LNCaP clone FGC (cell line): ENCODE measurements around the gene GPC6.

ENCODE experiments used
- DNase-seq: peaks from one replicate; pipeline ENCODE4 v3.0.0-alpha.2; 2011; ENCODE audit warnings: low read depth
- H3K4me3 ChIP-seq: 2 replicates; pipeline ENCODE4 v1.5.1; 2011; ENCODE audit warnings: mild to moderate bottlenecking, low read depth, low read length, control low read depth
- TF ChIP-seq, protein P1 (sequence below): IDR thresholded peaks from 2 replicates; pipeline ENCODE4 v1.5.1; 2012; ENCODE audit warnings: mild to moderate bottlenecking; ENCODE audit not compliant: control insufficient read depth, insufficient read depth; ENCODE audit errors: extremely low read depth

GPC6 gene

DNA sequence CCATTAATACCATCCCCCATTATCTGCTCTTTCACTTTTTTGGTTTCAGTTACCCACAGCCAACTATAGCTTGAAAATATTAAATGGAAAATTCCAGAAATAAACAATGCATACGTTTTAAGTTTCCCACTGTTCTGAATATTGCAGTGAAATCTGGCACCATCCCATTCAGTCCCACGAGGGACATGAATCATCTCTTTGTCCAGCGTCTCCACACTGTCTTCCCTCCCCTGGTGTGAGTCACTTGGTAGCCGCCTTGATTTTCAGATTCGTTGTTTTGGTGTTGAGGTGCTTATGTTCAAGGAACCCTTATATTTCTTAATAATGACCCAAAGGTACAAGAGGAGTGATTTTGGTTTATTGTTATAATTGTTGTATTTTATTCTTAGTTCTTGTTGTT is 1006.8 kb downstream of the GPC6 start:
- no peak overlapping the region for H3K4me3 ChIP-seq
- no peak for DNase-seq
- TF ChIP-seq, protein P1, sequence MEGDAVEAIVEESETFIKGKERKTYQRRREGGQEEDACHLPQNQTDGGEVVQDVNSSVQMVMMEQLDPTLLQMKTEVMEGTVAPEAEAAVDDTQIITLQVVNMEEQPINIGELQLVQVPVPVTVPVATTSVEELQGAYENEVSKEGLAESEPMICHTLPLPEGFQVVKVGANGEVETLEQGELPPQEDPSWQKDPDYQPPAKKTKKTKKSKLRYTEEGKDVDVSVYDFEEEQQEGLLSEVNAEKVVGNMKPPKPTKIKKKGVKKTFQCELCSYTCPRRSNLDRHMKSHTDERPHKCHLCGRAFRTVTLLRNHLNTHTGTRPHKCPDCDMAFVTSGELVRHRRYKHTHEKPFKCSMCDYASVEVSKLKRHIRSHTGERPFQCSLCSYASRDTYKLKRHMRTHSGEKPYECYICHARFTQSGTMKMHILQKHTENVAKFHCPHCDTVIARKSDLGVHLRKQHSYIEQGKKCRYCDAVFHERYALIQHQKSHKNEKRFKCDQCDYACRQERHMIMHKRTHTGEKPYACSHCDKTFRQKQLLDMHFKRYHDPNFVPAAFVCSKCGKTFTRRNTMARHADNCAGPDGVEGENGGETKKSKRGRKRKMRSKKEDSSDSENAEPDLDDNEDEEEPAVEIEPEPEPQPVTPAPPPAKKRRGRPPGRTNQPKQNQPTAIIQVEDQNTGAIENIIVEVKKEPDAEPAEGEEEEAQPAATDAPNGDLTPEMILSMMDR = no peak

DNA sequence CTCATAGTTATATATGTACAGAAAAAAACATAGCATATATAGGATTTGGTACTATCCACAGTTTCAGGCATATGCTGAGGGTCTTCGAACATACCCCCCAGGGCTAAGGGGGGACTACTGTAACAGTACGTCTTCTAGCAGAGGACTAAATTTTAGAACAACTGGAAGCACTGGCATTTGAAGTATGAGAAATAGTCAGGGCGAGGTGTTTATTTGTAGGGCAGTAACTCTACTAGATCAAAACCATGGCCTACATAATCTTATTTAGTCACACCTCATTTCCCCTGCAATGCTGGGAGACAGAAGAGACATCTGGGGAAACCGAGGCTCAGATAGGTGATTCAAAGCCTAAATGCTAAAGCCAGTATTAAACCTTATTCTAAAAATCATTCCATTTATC is 1007.2 kb downstream of the GPC6 start:
- TF ChIP-seq, protein P1 = no peak

DNA sequence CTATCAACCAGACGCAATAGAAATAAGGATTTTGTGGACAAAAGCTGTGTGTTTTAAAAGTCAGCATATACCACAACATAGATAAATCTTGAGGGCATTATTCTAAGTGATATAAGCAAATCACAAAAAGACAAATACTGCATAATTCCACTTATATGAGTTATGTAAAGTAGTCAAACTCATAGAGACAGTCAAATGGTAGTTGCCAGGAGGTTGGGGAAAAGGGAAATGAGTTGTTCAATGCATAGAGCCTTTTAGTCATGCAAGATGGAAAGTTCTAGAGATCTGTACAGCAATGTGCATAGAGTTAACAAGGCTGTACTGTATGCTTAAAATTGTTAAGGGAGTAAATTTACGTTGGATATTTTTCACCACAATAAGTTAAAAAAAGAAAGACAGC is 1008.1 kb downstream of the GPC6 start:
- no peak overlapping the region for H3K4me3 ChIP-seq
- no peak for DNase-seq
- TF ChIP-seq, protein P1 = no peak

More for the DNA sequence above, 1007.2 kb downstream of the GPC6 start:
- DNase-seq = no peak
- no peak overlapping the region for H3K4me3 ChIP-seq

DNA sequence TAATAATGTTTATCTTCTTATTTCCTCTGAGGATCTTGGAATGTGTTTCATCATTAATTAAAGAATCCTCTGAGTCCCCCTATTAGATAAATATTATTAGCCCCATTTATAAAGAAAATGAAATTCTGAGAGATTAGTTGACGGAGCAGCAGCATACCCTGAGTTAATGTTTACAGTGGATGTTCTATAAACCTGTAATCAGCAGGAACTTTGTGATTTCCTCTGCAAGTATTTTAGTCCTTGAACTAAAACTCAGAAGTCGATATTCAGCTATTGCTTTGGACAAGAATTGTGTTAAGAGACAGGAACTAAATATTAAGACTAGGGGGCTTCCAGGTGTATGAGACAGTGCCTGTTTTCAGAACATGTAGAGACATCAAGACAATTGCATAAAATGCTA is 1009.5 kb downstream of the GPC6 start:
- H3K4me3 ChIP-seq = no peak overlapping the region
- TF ChIP-seq, protein P1 = no peak
- DNase-seq = no peak

DNA sequence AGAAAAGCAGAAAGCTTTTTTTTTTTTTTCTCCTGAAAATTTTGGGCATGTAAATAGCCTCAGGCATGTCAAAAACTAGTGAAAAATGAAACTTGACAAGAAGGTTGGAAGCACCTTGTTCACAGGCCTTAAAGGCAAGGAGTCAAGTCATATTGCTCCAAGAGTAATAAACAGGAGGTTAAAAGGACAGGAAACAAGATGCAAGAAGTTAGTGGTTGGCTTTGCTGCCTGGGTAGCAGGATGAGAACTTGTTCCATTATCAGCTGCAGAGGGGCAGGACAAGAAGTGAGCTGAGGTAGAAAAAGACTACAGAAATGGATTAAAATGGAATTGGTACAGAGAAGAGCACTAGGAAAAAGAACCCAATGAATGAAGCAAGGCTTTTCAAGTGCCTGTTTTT is 1010.3 kb downstream of the GPC6 start:
- TF ChIP-seq, protein P1 = no peak
- no peak for DNase-seq
- no peak overlapping the region for H3K4me3 ChIP-seq

DNA sequence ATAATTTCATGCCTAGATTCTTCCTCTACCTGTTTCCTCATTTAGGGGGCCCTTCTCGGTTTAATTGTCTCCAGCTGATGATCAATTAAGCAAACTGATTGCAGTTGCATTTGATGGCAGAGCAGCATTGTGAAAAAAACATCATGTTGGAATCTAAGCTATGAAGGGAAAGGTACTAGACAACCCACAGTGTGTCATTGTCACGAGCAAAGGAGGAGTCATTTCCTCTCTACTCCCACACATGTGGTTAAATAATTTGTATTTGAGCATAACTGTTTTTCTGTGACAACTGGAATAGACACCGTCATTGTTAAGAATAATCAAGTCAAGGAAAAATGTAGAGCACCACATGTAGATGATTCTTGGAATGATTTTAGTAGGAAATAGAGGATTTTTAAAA is 1012.5 kb downstream of the GPC6 start:
- TF ChIP-seq, protein P1 = no peak
- no peak overlapping the region for H3K4me3 ChIP-seq
- no peak for DNase-seq

DNA sequence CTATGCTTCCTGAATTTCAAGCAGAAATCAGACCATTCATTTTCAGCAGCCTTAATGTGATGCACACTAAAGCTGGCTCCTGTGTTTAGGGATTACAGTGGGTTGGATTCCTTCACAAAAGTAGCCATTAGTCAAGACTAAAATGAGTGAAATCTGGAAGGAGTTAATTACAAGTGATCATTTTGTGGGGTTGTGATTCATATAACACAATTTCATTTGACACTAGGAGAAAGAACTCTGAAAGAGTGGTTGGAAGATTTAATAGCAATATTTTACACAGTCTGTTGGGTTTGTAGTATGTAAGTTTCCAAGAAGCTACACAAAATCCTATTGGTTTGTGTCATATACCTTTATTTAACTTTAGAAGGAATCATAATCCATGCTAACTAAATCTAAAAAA is 1015.9 kb downstream of the GPC6 start:
- H3K4me3 ChIP-seq = no peak overlapping the region
- no peak for DNase-seq
- TF ChIP-seq, protein P1 = no peak
